Measurements from ENCODE around the gene ZNF503.

DNA sequence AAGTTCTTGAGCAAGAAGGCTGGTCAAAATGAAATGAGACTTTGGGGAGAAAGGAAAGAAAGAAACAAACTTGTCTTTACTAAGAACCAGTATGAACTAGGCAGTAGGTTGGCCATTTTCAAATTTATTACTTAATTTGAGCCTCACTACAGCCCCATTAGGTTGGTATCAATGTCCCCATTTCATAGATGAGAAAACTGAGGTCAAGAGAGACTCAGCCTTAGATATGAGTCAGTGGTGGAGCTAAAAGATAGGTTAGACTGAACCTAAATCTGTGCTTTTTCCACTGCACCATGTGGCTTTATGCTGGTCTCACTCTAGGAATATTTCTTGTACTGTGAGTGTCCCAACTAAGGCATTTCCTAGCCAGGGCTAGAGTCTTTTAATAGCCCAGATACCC lies 8.8 kb downstream of the ZNF503 start:
- TF ChIP-seq, protein P1, sequence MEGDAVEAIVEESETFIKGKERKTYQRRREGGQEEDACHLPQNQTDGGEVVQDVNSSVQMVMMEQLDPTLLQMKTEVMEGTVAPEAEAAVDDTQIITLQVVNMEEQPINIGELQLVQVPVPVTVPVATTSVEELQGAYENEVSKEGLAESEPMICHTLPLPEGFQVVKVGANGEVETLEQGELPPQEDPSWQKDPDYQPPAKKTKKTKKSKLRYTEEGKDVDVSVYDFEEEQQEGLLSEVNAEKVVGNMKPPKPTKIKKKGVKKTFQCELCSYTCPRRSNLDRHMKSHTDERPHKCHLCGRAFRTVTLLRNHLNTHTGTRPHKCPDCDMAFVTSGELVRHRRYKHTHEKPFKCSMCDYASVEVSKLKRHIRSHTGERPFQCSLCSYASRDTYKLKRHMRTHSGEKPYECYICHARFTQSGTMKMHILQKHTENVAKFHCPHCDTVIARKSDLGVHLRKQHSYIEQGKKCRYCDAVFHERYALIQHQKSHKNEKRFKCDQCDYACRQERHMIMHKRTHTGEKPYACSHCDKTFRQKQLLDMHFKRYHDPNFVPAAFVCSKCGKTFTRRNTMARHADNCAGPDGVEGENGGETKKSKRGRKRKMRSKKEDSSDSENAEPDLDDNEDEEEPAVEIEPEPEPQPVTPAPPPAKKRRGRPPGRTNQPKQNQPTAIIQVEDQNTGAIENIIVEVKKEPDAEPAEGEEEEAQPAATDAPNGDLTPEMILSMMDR (IDR thresholded peaks at IDR 0.05; ENCODE audit: low read depth, low read length): no peak
- TF ChIP-seq MAX (IDR thresholded peaks at IDR 0.05; ENCODE audit: low read depth, low read length): no peak

Data from NB4 (cell line).